GM12878 (cell line): ENCODE measurements around the gene DNAJC16.

Experiments used
- BRCA1 ChIP-seq: IDR thresholded peaks from 2 replicates; pipeline ENCODE4 v1.6.1; 2011; ENCODE audit warnings: low read depth, low read length, improper control_type of control experiment
- JUND ChIP-seq: IDR thresholded peaks from 2 replicates; pipeline ENCODE4 v1.6.1; 2012; ENCODE audit warnings: low read depth, mild to moderate bottlenecking, low read length, improper control_type of control experiment, moderate library complexity
- MTA3 ChIP-seq: IDR thresholded peaks from 2 replicates; pipeline ENCODE4 v1.6.1; 2012; ENCODE audit warnings: low read length, inconsistent platforms, borderline replicate concordance
- NR2C2 ChIP-seq: IDR thresholded peaks from 2 replicates; pipeline ENCODE4 v1.6.1; 2011; ENCODE audit warnings: borderline replicate concordance, low read depth; ENCODE audit not compliant: control insufficient read depth, insufficient read length
- POLR2A ChIP-seq: IDR thresholded peaks from 2 replicates; pipeline ENCODE4 v1.6.1; 2011; ENCODE audit warnings: low read depth, mild to moderate bottlenecking, low read length
- TAF1 ChIP-seq: IDR thresholded peaks from 2 replicates; pipeline ENCODE4 v1.6.1; 2011; ENCODE audit warnings: mild to moderate bottlenecking, low read depth, low read length, borderline replicate concordance
- TF ChIP-seq, protein P1 (sequence below): IDR thresholded peaks from 2 replicates; pipeline ENCODE4 v1.6.1; 2012; ENCODE audit warnings: low read depth, low read length, improper control_type of control experiment

DNA sequence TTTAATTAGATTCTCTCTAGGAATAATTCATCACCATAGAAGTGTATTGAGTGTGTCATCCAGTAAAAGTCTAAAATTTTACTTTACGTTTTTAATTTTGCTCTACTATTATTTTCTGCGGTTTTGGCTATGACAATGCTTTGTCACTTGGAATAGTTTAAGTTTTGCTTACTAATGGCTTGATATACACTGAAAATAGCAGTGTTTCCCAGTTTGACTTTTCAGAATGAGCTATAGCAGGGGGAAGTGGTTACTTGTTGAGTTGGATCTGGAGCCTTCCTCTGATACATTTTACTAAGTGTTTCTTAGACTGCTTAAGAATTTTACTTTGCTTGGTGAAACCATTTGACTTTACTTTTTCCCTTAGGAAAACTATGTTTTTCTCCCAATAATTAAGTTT is 5.0 kb downstream of the DNAJC16 start:
- no peak for TF ChIP-seq POLR2A
- no peak for TF ChIP-seq NR2C2
- TF ChIP-seq BRCA1 = no peak
- TF ChIP-seq, protein P1, sequence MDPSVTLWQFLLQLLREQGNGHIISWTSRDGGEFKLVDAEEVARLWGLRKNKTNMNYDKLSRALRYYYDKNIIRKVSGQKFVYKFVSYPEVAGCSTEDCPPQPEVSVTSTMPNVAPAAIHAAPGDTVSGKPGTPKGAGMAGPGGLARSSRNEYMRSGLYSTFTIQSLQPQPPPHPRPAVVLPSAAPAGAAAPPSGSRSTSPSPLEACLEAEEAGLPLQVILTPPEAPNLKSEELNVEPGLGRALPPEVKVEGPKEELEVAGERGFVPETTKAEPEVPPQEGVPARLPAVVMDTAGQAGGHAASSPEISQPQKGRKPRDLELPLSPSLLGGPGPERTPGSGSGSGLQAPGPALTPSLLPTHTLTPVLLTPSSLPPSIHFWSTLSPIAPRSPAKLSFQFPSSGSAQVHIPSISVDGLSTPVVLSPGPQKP = no peak
- no peak for TF ChIP-seq TAF1
- TF ChIP-seq MTA3 = no peak
- TF ChIP-seq JUND = no peak
